ENCODE data around the gene TGM6. TPM values are rescaled to one million over a fixed set of nuclear protein-coding genes. Genes with fewer than 3 reads are reported as not detected.
A peak's percentile ranks its signal among the peaks of the same experiment; 100 is the strongest.

TGM6 gene
- total RNA-seq, 1 donor from 2014 or later, result not detected

DNA sequence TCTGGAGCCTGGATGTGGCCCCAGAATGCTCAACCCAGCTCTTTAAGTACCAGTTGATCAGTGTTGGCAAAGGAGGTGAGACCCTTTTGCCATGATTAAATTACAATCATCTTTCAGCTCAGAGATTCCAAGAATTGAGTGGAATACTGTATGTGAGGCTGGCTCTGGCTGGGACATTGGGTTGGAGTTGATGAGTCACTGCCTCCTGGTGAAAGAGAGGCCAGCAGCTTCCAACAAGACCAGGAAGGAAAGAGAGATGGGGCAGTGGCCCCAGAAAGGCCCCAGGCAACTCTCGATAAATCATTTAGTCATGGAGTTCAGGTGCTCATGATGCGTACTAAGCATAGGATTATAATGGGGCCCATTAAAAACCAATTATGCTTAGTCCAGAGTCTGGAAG, 2.1 kb downstream of the TGM6 start:
- Histone ChIP-seq H3K36me3 (no peaks in the 10 kb centered on the region), H3K4me1 (no peaks in the 10 kb centered on the region), H3K4me3 (no peak overlapping the region), H3K27ac (replicated peaks) (no peak overlapping the region), H3K9me3 (replicated peaks) (peaks cover 9% of the 10 kb centered on the region), H3K27me3 (ENCODE audit: low read depth) (peaks cover 51% of the 10 kb centered on the region)
- DNase-seq, result no peak
- TF ChIP-seq, protein P1, sequence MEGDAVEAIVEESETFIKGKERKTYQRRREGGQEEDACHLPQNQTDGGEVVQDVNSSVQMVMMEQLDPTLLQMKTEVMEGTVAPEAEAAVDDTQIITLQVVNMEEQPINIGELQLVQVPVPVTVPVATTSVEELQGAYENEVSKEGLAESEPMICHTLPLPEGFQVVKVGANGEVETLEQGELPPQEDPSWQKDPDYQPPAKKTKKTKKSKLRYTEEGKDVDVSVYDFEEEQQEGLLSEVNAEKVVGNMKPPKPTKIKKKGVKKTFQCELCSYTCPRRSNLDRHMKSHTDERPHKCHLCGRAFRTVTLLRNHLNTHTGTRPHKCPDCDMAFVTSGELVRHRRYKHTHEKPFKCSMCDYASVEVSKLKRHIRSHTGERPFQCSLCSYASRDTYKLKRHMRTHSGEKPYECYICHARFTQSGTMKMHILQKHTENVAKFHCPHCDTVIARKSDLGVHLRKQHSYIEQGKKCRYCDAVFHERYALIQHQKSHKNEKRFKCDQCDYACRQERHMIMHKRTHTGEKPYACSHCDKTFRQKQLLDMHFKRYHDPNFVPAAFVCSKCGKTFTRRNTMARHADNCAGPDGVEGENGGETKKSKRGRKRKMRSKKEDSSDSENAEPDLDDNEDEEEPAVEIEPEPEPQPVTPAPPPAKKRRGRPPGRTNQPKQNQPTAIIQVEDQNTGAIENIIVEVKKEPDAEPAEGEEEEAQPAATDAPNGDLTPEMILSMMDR (IDR thresholded peaks at IDR 0.05; ENCODE audit: borderline replicate concordance), result no peak
- intact Hi-C loops (cut with micrococcal nuclease), result no loop called here

DNA sequence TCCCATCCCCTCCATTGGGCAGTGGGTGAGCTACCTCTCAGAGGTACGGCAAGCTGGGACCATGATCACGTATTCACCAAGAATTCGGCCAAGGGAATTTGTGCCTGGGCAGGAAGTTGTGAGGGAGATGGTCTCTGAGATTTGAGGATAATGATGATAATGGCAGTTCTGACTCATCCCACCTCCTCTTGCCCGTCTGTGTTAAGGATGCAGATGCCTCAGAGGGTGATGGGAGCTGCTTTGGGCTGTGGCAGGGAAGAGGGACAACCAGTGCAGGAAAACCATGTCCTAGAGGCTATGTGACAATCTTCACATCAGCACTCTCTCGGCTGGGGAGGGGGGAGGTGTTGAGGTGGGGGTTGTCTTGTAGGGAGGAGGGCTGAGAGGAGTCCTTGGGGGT, 4.3 kb downstream of the TGM6 start:
- Histone ChIP-seq H3K4me3 (no peak overlapping the region), H3K9me3 (replicated peaks) (peaks cover 26% of the 10 kb centered on the region), H3K27me3 (ENCODE audit: low read depth) (peaks cover 42% of the 10 kb centered on the region), H3K27ac (replicated peaks) (no peak overlapping the region), H3K4me1 (no peaks in the 10 kb centered on the region), H3K36me3 (no peaks in the 10 kb centered on the region)
- DNase-seq, result no peak
- intact Hi-C loops (cut with micrococcal nuclease), result no loop called here
- TF ChIP-seq, protein P1 (IDR thresholded peaks at IDR 0.05; ENCODE audit: borderline replicate concordance), result no peak

GRCh38 chr20:2385496-2385895, 4.8 kb downstream of the TGM6 start:
- Histone ChIP-seq H3K4me3 (no peak overlapping the region), H3K36me3 (no peaks in the 10 kb centered on the region), H3K27me3 (ENCODE audit: low read depth) (peaks cover 39% of the 10 kb centered on the region), H3K27ac (replicated peaks) (no peak overlapping the region), H3K4me1 (no peaks in the 10 kb centered on the region), H3K9me3 (replicated peaks) (peaks cover 26% of the 10 kb centered on the region)
- TF ChIP-seq, protein P1 (IDR thresholded peaks at IDR 0.05; ENCODE audit: borderline replicate concordance), result no peak
- DNase-seq, result no peak
- intact Hi-C loops (cut with micrococcal nuclease), result no loop called here

GRCh38 chr20:2386516-2387179, 5.9 kb downstream of the TGM6 start:
- TF ChIP-seq, protein P1 (IDR thresholded peaks at IDR 0.05; ENCODE audit: borderline replicate concordance), result no peak
- Histone ChIP-seq H3K27me3 (ENCODE audit: low read depth) (peaks cover 39% of the 10 kb centered on the region), H3K27ac (replicated peaks) (no peak overlapping the region), H3K4me1 (no peaks in the 10 kb centered on the region), H3K4me3 (no peak overlapping the region), H3K9me3 (replicated peaks) (peaks cover 26% of the 10 kb centered on the region), H3K36me3 (no peaks in the 10 kb centered on the region)
- no peak for DNase-seq
- intact Hi-C loops (cut with micrococcal nuclease), result no loop called here

DNA sequence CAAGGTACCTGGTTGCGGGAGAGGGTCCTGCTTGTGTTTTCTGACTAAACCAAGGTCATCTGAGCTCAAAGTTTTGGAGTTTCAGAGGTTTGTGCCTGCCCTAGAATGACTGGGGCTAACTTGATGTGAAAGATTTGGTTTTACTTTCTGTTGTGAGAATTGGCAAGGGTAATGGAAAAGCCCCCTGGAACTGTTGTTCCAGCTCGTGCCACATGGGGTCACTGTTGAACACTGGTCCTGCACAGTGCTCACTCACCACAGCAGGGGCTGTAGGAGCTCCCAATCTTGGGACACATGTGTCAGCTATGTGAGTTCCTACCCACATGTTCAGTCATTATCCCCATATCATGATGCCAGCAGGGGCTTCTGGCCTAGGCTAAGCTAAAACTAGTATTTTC, 6.5 kb downstream of the TGM6 start:
- Histone ChIP-seq H3K27ac (replicated peaks) (no peak overlapping the region), H3K27me3 (ENCODE audit: low read depth) (peaks cover 37% of the 10 kb centered on the region), H3K4me3 (no peak overlapping the region), H3K9me3 (replicated peaks) (peaks cover 26% of the 10 kb centered on the region), H3K36me3 (no peaks in the 10 kb centered on the region), H3K4me1 (no peaks in the 10 kb centered on the region)
- DNase-seq, result no peak
- TF ChIP-seq, protein P1 (IDR thresholded peaks at IDR 0.05; ENCODE audit: borderline replicate concordance), result peak; percentile 28
- intact Hi-C loops (cut with micrococcal nuclease), result no loop called here
